Measurements from ENCODE around the gene KIF1A.

The KIF1A gene

DNA sequence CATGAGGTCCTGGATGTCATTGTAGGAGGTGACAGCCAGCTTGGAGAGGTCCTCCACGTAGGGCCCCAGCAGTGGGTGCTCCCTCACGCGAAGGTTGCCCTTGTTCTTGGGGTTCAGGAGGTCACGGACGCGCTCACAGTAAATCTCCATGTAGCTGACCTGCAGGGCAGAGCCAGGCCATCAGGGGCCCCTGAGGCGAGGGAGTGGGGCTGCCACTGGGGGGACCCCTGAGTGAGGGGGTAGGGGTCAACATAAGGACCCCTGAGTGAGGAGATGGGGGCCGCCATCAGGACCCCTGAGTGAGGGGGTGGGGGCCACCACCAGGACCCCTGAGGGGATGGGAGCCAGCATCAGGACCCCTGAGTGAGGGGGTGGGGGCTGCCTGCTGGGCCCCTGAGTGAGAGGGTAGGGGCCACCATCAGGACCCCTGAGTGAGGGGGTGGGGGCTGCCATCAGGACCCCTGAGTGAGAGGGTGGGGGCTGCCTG is 33.6 kb downstream of the KIF1A start:
- Histone ChIP-seq H3K4me3 (ENCODE audit: low read length) (no peak overlapping the region), H3K36me3 (replicated peaks; ENCODE audit: insufficient read depth, low read length) (no peaks in the 10 kb centered on the region), H3K4me1 (ENCODE audit: low read length) (no peaks in the 10 kb centered on the region), H3K9me3 (replicated peaks; ENCODE audit: insufficient read depth, low read length) (no peaks in the 10 kb centered on the region), H4K20me1 (ENCODE audit: insufficient read depth, low read length) (no peaks in the 10 kb centered on the region), H3K9me2 (replicated peaks; ENCODE audit: insufficient read depth, low read length) (no peaks in the 10 kb centered on the region), H2AFZ (ENCODE audit: low read length) (no peak overlapping the region), H3K27me3 (replicated peaks; ENCODE audit: insufficient read depth, low read length) (peaks cover 24% of the 10 kb centered on the region), H3F3A (ENCODE audit: insufficient read depth, low read length) (no peaks in the 10 kb centered on the region), H3K9ac (ENCODE audit: low read length) (no peak overlapping the region), H3K27ac (ENCODE audit: low read length) (no peak overlapping the region), H3K79me2 (ENCODE audit: low read length) (no peaks in the 10 kb centered on the region), H3K4me2 (ENCODE audit: low read depth, low read length) (no peak overlapping the region)
- no peak for DNase-seq
- TF ChIP-seq EZH2phosphoT487 (IDR thresholded peaks at IDR 0.05; ENCODE audit: low read length) = no peak
- no peak for TF ChIP-seq EZH2 (optimal IDR thresholded peaks at IDR 0.05; ENCODE audit: low read depth, low read length)
- TF ChIP-seq, protein P1, sequence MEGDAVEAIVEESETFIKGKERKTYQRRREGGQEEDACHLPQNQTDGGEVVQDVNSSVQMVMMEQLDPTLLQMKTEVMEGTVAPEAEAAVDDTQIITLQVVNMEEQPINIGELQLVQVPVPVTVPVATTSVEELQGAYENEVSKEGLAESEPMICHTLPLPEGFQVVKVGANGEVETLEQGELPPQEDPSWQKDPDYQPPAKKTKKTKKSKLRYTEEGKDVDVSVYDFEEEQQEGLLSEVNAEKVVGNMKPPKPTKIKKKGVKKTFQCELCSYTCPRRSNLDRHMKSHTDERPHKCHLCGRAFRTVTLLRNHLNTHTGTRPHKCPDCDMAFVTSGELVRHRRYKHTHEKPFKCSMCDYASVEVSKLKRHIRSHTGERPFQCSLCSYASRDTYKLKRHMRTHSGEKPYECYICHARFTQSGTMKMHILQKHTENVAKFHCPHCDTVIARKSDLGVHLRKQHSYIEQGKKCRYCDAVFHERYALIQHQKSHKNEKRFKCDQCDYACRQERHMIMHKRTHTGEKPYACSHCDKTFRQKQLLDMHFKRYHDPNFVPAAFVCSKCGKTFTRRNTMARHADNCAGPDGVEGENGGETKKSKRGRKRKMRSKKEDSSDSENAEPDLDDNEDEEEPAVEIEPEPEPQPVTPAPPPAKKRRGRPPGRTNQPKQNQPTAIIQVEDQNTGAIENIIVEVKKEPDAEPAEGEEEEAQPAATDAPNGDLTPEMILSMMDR (IDR thresholded peaks at IDR 0.05; ENCODE audit: low read length) = no peak

DNA sequence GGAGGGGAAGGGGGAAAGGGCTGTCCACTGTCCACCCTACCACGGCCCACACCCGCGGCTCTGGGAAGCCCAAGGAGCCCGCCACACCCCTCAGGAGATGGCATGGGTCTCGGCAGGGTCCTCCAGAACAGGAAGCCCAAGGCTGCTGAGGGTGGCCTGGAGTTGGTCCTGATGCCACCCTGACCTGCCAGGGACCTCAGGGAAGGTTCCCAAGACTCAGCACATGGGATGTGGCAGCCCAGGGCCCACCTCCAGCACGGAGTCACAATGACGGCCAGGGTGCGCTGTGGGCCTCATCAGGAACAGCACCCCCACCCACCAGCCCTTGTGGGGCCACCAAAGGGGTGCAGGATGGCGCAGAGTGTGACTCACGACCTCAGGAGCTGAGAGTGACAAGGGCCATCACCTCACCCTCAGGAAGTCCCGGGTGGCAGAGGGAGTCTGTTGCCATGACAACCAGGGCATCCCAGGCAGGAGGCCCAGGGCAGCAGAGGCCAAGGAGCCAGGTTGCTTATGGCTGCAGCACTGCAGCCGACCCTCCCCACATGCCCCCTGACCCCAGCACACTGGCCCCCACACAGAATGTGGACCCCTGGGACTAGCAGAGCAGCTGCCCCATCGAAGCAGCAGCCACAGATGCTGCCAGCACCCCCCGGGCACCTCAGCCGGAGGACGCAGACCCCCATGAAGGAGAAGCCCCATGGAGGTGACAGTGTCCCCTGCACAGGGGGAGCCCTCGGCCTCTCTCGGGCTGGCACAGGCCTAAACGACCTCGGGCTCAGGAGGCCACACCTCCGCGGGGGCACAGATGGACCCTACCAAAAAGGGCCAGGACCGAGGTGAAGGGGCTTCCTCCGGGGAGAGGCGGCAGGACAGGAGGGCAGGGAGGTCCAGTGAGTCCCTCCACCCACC is 34.3 kb downstream of the KIF1A start:
- H3K79me2 ChIP-seq (ENCODE audit: low read length) = no peaks in the 10 kb centered on the region
- peaks cover 20% of the 10 kb centered on the region; the same call in 1 of the 2 replicates for H3K27me3 ChIP-seq (replicated peaks; ENCODE audit: insufficient read depth, low read length)
- H3F3A ChIP-seq (ENCODE audit: insufficient read depth, low read length) = no peaks in the 10 kb centered on the region
- H3K9me2 ChIP-seq (replicated peaks; ENCODE audit: insufficient read depth, low read length) = no peaks in the 10 kb centered on the region
- H3K27ac ChIP-seq (ENCODE audit: low read length) = no peak overlapping the region
- TF ChIP-seq EZH2phosphoT487 (IDR thresholded peaks at IDR 0.05; ENCODE audit: low read length) (no peak), EZH2 (optimal IDR thresholded peaks at IDR 0.05; ENCODE audit: low read depth, low read length) (no peak)
- TF ChIP-seq, protein P1 (IDR thresholded peaks at IDR 0.05; ENCODE audit: low read length) = no peak
- no peak overlapping the region for H3K4me2 ChIP-seq (ENCODE audit: low read depth, low read length)
- no peaks in the 10 kb centered on the region for H4K20me1 ChIP-seq (ENCODE audit: insufficient read depth, low read length)
- no peaks in the 10 kb centered on the region for H3K36me3 ChIP-seq (replicated peaks; ENCODE audit: insufficient read depth, low read length)
- no peak overlapping the region for H3K4me3 ChIP-seq (ENCODE audit: low read length)
- H3K4me1 ChIP-seq (ENCODE audit: low read length) = no peaks in the 10 kb centered on the region
- no peak for DNase-seq
- H3K9me3 ChIP-seq (replicated peaks; ENCODE audit: insufficient read depth, low read length) = no peaks in the 10 kb centered on the region
- H3K9ac ChIP-seq (ENCODE audit: low read length) = no peak overlapping the region
- H2AFZ ChIP-seq (ENCODE audit: low read length) = no peak overlapping the region

DNA sequence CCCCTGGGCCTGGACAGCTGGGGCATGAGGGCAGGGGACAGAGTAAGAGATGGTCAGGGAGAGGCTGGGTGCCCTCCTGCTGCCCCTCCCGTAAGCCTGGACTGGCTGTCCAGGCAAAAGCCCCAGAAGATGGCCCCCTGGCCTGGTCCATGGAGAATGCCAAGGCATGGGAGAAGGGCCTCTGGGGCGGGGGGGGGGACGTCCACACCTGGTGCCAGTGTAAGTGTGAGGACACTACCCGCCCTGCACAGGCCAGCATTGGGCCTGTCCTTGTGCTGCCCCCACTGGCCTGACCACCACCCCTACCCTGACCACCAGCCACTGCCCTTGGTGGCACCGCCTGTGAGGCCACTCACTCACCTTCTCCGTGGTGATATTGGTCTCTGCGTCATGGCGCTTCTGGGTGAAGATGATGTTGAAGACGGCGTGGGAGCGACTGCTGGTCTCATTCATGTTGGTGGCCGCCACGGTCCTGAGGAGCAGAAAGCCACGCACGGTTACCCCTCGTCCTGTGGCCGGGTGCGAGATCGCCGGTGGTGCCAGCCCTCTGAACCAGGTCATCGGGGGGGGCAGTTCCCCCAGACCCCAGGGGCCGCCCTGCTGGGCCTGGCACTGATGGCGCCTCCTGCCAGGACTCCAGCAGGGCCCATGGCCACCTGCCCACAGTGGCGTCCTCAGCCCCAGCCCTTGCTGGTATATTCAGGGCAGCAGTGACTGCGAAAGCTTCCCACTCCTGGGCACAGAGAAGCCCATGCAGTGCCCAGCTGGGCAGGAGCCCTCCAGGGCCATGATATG is 35.2 kb downstream of the KIF1A start:
- Histone ChIP-seq H4K20me1 (ENCODE audit: insufficient read depth, low read length) (no peaks in the 10 kb centered on the region), H3F3A (ENCODE audit: insufficient read depth, low read length) (no peaks in the 10 kb centered on the region), H3K36me3 (replicated peaks; ENCODE audit: insufficient read depth, low read length) (no peaks in the 10 kb centered on the region), H3K79me2 (ENCODE audit: low read length) (no peaks in the 10 kb centered on the region), H3K9ac (ENCODE audit: low read length) (no peak overlapping the region), H3K9me2 (replicated peaks; ENCODE audit: insufficient read depth, low read length) (no peaks in the 10 kb centered on the region), H3K27me3 (replicated peaks; ENCODE audit: insufficient read depth, low read length) (peaks cover 13% of the 10 kb centered on the region; the same call in 1 of the 2 replicates), H3K4me3 (ENCODE audit: low read length) (no peak overlapping the region), H2AFZ (ENCODE audit: low read length) (no peak overlapping the region), H3K9me3 (replicated peaks; ENCODE audit: insufficient read depth, low read length) (no peaks in the 10 kb centered on the region), H3K4me1 (ENCODE audit: low read length) (no peaks in the 10 kb centered on the region), H3K4me2 (ENCODE audit: low read depth, low read length) (no peak overlapping the region), H3K27ac (ENCODE audit: low read length) (no peak overlapping the region)
- TF ChIP-seq, protein P1 (IDR thresholded peaks at IDR 0.05; ENCODE audit: low read length) = no peak
- TF ChIP-seq EZH2 (optimal IDR thresholded peaks at IDR 0.05; ENCODE audit: low read depth, low read length) (no peak), EZH2phosphoT487 (IDR thresholded peaks at IDR 0.05; ENCODE audit: low read length) (no peak)
- no peak for DNase-seq

All from MM.1S (cell line).